Thyroid gland (tissue), 4 donors: ENCODE results near the gene TMEM45A. TPM values are rescaled to one million over a fixed set of nuclear protein-coding genes. Genes with fewer than 3 reads are reported as not detected.

Source experiments
- DNase-seq, 2 donors: peaks; one replicate each; pipeline ENCODE4 v3.0.0-alpha.2; 2019
- H3K27ac ChIP-seq, 3 donors: fragments of 200-600 bp; sonication (generic); 1 replicate in 2 of 3; 2 replicates in 1 of 3; pipeline ENCODE4 v1.5.1; 2016 to 2019; ENCODE audit warnings: mild to moderate bottlenecking in 1 of 3, moderate library complexity in 1 of 3
- H3K27me3 ChIP-seq: fragments of 200-600 bp; sonication (generic); one replicate; pipeline ENCODE4 v1.5.1; 2019
- H3K36me3 ChIP-seq, 2 donors: fragments of 200-600 bp; sonication (generic); one replicate each; pipeline ENCODE4 v1.5.1; 2016 to 2019
- H3K4me1 ChIP-seq, 2 donors: fragments of 200-600 bp; sonication (generic); one replicate each; pipeline ENCODE4 v1.5.1; 2017 to 2019
- H3K4me3 ChIP-seq, 3 donors: fragments of 200-600 bp; sonication (generic); replicated peaks in 1 of 3; 1 replicate in 2 of 3; 2 replicates in 1 of 3; pipeline ENCODE4 v1.5.1; 2016; ENCODE audit warnings: mild to moderate bottlenecking in 1 of 3
- H3K9me3 ChIP-seq: fragments of 200-600 bp; sonication (generic); one replicate; pipeline ENCODE4 v1.5.1; 2017
- POLR2A ChIP-seq, 2 donors: fragments of 450-650 bp; IDR thresholded peaks; one replicate each; pipeline ENCODE4 v1.6.1; 2017; ENCODE audit warnings: antibody characterized with exemption in 2 of 2, mild to moderate bottlenecking in 2 of 2, moderate library complexity in 1 of 2
- WGBS, 2 donors: methylation state at CpG; one replicate each; pipeline ENCODE4 v1.1.5; 2017; 5-methylcytosine and 5-hydroxymethylcytosine counted together
- intact Hi-C: fragments of 100-400 bp; cut with DNase I; formaldehyde crosslinking; loops from one replicate; pipeline ENCODE4 v1.15.1; 2023
- total RNA-seq, 4 donors: library from RNA; depleted of rRNA; stranded (reverse); fragments of >200 nt; gene quantifications; one replicate each; pipeline ENCODE4 v1.2.3, GENCODE V29; 2016
- TF ChIP-seq, protein P1 (sequence below), 6 experiments: fragments of 200-600 bp in 3 of 6; fragments of 450-650 bp in 3 of 6; sonication (generic) in 3 of 6; IDR thresholded peaks; one replicate each; pipeline ENCODE4 v1.5.1; 2016 to 2019; ENCODE audit warnings: antibody characterized with exemption in 6 of 6, mild to moderate bottlenecking in 2 of 6, inconsistent platforms in 1 of 6, moderate library complexity in 1 of 6

TMEM45A gene
- total RNA-seq, 4 donors from 2014 or later: 11.7 to 22.2 (median 14.8) TPM

DNA sequence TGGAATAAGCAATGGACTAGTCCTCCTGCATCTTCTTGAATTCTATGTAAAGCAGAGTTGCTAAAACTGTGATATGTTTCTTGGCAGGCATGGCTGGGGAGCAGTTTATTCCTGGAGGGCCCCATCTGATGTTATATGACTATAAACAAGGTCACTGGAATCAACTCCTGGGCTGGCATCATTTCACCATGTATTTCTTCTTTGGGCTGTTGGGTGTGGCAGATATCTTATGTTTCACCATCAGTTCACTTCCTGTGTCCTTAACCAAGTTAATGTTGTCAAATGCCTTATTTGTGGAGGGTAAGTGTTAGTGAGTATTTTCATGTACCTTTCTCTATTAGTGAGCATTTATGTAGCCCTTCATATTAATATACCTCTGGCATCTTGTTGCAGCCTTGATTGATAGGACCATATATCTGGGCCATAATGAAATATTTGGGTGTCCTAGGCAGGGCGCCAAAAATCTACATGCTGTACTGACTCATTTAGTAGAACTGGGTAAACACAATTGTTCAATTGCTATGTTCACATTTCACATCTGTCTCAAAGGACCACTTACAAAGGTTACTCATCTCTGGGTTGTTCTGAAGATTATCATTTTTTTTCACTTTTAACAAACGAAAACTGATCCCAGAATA lies 64.4 kb downstream of the TMEM45A start:
- Histone ChIP-seq H3K36me3 (no peaks in the 10 kb centered on the region), H3K4me1 (no peaks in the 10 kb centered on the region), H3K27ac (no peak overlapping the region), H3K27me3 (no peaks in the 10 kb centered on the region), H3K4me3 (no peak overlapping the region), H3K9me3 (no peaks in the 10 kb centered on the region)
- DNase-seq: no peak
- intact Hi-C loops: no loop called here
- TF ChIP-seq POLR2A (IDR thresholded peaks at IDR 0.05): no peak
- TF ChIP-seq, protein P1, sequence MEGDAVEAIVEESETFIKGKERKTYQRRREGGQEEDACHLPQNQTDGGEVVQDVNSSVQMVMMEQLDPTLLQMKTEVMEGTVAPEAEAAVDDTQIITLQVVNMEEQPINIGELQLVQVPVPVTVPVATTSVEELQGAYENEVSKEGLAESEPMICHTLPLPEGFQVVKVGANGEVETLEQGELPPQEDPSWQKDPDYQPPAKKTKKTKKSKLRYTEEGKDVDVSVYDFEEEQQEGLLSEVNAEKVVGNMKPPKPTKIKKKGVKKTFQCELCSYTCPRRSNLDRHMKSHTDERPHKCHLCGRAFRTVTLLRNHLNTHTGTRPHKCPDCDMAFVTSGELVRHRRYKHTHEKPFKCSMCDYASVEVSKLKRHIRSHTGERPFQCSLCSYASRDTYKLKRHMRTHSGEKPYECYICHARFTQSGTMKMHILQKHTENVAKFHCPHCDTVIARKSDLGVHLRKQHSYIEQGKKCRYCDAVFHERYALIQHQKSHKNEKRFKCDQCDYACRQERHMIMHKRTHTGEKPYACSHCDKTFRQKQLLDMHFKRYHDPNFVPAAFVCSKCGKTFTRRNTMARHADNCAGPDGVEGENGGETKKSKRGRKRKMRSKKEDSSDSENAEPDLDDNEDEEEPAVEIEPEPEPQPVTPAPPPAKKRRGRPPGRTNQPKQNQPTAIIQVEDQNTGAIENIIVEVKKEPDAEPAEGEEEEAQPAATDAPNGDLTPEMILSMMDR (IDR thresholded peaks at IDR 0.05): no peak
- 85 to 88% methylated on average over 2 of the region's 2 CpGs for WGBS, 2 donors

DNA sequence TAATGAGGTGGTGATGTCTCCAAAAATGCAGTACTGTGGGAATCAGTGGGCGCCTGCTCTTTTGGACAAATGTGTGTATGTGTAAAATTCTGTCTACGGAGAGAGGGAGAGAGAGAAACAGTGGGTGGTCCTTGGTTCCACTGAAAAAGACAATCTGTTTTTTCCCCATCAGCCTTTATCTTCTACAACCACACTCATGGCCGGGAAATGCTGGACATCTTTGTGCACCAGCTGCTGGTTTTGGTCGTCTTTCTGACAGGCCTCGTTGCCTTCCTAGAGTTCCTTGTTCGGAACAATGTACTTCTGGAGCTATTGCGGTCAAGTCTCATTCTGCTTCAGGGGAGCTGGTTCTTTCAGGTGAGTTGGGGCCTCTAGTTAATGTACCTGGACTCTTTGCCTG lies 65.8 kb downstream of the TMEM45A start:
- WGBS, 2 donors: 91 to 97% methylated on average over 7 of the region's 7 CpGs
- TF ChIP-seq, protein P1 (IDR thresholded peaks at IDR 0.05): no peak
- TF ChIP-seq POLR2A (IDR thresholded peaks at IDR 0.05): no peak

DNA sequence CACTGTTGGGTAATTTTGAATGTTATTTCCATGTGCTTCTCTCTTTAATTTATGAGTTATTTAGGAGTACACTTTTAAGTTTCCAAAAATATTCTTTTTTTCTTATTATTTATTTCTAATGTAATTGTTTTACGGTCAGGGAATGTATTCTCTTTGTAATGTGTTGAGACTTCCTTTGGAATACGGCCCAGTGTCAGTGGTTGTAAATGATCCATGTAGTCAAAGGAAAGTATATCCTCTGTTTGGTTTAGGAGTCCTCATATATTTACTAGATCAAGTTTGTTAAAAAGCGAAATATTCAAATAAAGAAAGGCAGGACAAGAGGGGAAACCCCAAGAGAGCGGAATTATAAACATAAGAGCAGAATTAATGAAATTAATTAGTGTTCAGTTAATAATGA lies 68.0 kb downstream of the TMEM45A start:
- Histone ChIP-seq H3K4me1 (no peaks in the 10 kb centered on the region), H3K4me3 (no peak overlapping the region), H3K9me3 (no peaks in the 10 kb centered on the region), H3K27me3 (no peaks in the 10 kb centered on the region), H3K36me3 (no peaks in the 10 kb centered on the region), H3K27ac (no peak overlapping the region)
- DNase-seq: no peak
- intact Hi-C loops: no loop called here
- TF ChIP-seq POLR2A (IDR thresholded peaks at IDR 0.05): no peak
- TF ChIP-seq, protein P1 (IDR thresholded peaks at IDR 0.05): no peak
- WGBS, 2 donors: 79 to 88% methylated on average over 4 of the region's 4 CpGs

More for the DNA sequence above, 65.8 kb downstream of the TMEM45A start:
- intact Hi-C loops: no loop called here
- no peak overlapping the region for H3K4me3 ChIP-seq
- H3K4me1 ChIP-seq: no peaks in the 10 kb centered on the region
- H3K27ac ChIP-seq: no peak overlapping the region
- no peaks in the 10 kb centered on the region for H3K36me3 ChIP-seq
- H3K27me3 ChIP-seq: no peaks in the 10 kb centered on the region
- H3K9me3 ChIP-seq: no peaks in the 10 kb centered on the region
- DNase-seq: no peak

DNA sequence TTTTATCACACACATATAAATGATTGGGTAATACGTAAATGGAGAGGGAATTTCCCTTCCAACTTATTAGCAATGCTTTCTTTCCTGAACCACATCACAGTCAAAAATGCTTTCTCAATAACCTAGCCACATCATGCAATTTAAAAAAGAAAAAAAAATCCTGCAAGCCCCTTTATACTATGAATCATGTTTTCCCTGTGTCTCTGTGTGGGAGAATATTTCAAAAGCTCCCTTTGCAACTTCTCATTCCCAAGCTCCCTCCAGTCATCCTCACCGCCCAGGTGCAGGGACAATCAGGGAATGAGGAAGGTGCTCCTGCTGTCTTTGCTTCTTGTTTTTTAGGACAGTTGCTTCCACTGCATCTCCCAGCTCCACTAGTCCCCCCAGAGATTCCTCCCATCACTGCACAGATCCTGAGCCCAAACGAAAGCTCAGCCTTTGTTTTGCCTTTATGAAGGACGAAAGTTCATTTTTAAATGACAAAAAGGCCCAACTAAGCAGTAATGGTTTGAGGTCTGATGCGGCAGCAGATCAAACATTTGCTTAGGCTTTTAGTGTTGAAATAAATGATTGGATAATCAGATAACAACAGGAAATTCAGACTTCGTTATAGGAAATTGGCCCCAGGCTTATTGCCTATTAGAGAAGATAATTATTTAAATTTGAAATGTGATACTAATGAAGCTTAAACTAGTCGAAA lies 69.2 kb downstream of the TMEM45A start:
- no peaks in the 10 kb centered on the region for H3K9me3 ChIP-seq
- no peaks in the 10 kb centered on the region for H3K4me1 ChIP-seq
- DNase-seq: no peak
- intact Hi-C loops: no loop called here
- no peaks in the 10 kb centered on the region for H3K36me3 ChIP-seq
- no peak overlapping the region for H3K4me3 ChIP-seq
- TF ChIP-seq POLR2A (IDR thresholded peaks at IDR 0.05): no peak
- TF ChIP-seq, protein P1 (IDR thresholded peaks at IDR 0.05): no peak
- no peaks in the 10 kb centered on the region for H3K27me3 ChIP-seq
- no peak overlapping the region for H3K27ac ChIP-seq
- 76 to 79% methylated on average over 7 of the region's 7 CpGs for WGBS, 2 donors

DNA sequence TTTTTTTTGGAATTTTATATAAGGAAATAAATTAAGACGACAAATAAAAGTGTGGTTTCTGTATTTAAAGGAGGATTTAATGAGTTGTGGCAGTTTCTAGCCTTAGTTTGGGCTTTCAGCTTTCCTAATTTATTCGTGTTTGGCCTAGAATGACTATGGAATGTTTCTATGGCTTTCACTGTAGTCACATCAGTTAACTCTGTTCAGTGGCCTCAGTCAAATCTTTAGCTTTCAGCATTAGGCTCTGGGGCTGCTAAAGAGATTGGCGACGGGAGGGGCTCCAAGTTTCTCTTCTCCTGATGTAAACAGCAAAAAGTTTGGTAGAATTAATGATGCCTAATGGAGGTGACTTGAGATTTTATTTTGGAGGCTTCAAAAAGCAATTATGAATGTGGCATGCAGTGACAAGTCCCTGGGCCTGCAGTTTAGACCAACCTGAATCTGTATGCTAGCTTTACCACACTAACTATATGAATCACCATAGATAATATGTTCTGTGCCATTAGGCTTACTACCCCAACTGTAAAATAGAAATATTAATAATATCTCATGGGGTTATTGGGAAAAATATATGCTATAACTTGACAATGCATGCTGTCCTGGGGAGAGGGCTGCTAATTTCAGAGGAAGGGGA lies 69.9 kb downstream of the TMEM45A start:
- no peak overlapping the region for H3K4me3 ChIP-seq
- no peaks in the 10 kb centered on the region for H3K4me1 ChIP-seq
- no peaks in the 10 kb centered on the region for H3K9me3 ChIP-seq
- intact Hi-C loops: no loop called here
- no peaks in the 10 kb centered on the region for H3K27me3 ChIP-seq
- DNase-seq: no peak
- WGBS, 2 donors: 82 to 83% methylated on average over 4 of the region's 4 CpGs
- no peaks in the 10 kb centered on the region for H3K36me3 ChIP-seq
- TF ChIP-seq, protein P1 (IDR thresholded peaks at IDR 0.05): no peak
- TF ChIP-seq POLR2A (IDR thresholded peaks at IDR 0.05): no peak
- H3K27ac ChIP-seq: no peak overlapping the region
